HG03460 (cell line): ENCODE data around the gene CDV3.

Experiments used
- ATAC-seq: cut with Tn5 transposase; IDR thresholded peaks from one replicate; pipeline ENCODE4 v1.9.1; 2021; ENCODE audit not compliant: unreplicated experiment

CDV3 gene

DNA sequence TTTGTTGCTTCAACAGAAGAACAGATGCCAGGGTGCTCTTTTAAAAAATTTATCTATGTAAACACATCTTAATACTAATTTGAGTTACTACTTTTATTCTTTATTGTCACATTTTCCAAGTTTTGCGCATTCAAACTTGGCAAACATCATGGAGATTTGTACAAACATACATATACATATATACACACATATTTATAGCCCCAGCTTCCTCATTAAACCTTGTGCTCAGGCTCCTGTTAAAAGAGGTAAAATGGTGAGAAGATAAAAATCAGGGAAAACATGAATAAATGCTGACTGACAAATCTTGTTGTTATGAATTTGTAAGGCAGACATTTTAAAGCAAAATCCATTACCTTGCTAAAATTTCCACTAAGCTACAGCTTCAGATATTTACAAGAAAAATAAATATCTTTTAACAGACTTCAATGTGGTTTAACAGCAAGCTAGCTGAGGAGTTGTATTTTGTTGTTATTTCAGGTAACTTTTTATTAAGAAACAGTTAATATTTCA is 27.1 kb downstream of the CDV3 start:
- no peak for ATAC-seq

DNA sequence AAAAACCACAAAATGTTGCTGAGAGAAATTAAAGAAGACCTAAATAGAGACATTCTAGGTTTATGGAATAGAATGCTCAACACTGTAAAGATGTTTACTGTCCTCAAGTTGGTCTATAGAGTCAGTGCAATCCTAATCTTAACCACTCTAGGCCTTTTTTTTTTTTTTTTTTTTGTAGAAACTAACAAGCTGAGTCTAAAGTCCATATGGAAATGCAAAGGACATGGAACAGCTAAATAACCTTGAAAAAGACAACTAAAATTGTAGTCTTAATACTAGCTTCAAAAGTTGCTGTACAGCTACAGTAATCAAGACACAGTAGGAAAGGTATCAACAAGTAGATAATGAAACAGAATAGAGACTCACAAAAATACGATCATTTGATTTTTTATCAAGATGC is 32.9 kb downstream of the CDV3 start:
- no peak for ATAC-seq

DNA sequence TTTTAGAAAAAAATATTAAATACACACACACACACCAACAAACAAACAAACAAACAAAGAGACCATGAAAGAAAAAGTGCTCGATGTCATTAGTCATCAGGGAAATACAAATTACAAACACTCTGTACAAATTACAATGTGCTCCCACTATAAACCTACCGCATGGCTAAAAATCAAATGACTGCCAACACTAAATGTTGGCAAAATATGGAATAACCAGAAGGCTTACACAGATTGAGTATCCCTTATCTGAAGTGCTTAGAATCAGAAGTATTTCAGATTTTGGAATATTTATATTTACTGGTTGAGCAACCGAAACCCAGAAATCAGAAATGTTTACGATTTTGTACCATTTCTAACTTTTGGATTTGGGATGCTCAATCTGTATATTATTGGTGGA is 33.4 kb downstream of the CDV3 start:
- ATAC-seq = no peak

DNA sequence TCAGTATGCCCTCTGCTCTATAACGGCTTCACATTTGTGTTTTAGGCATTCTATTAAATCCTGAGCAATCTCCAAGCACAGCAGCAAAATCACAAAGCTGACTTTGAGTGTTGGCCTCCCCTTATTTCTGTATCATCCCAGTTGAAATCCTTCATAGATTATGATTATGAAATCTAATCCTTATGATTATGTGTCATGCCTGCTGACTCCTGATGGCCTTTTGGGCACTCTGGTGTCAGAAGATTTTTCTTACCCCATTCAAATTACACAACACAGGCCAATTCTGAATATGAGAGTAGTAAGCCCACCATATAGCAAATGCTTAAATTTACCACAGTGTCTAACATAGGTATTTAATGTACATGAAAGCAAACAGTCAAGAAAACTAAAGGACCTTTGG is 34.3 kb downstream of the CDV3 start:
- no peak for ATAC-seq

DNA sequence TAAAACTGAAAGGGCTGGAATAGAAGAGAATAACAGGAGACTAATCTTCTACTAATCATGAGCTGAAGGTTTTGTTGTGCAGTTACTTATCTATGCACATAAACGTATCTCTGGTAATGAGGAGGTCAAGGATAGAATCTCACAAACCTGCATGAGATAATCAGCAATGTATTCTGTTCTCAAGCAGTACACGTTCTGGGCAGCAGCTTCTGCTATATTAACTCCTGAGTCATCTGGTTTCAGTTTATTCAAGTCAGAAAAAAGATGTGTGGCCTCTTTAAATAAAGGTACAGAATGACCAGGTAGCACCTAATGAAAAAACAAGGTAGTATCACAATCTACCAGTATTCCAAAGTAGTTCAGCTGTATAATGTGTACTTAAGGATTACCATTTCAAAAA is 34.9 kb downstream of the CDV3 start:
- no peak for ATAC-seq

DNA sequence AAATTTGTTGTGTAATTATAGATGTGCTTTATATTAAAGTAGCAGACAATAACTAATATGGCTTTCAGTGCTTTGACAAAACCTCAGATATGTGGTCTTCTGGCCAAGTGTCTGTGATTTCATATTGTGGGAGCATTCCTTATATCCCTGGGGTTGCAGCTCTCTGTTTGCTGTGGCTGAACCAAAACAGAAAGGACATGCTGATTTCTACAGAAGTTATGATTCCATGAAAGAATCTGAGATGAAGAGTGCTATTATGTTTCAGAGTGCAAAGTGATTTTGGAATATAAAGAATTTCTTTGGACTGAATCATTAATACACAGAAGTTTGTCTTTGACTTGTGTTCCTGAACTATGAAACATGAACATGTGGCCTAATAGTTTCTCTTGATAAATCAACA is 36.5 kb downstream of the CDV3 start:
- no peak for ATAC-seq

DNA sequence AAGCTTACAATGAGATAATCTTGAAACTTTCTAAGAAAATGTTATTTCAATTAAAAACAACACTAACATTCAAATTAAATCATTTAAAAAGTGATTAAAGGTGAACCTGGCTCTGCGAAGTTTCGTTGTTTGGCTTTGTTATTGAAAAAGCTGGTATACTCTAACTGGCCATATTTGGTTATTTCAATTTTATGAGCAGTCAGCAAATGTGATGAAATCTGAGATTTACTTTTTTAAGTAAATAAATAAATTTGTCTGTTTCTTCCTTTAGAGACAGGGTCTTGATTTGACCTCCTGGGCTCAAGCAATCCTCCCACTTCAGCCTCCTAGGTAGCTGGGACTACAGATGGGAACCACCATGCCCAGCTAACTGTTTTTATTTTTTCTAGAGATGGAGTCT is 38.0 kb downstream of the CDV3 start:
- no peak for ATAC-seq

DNA sequence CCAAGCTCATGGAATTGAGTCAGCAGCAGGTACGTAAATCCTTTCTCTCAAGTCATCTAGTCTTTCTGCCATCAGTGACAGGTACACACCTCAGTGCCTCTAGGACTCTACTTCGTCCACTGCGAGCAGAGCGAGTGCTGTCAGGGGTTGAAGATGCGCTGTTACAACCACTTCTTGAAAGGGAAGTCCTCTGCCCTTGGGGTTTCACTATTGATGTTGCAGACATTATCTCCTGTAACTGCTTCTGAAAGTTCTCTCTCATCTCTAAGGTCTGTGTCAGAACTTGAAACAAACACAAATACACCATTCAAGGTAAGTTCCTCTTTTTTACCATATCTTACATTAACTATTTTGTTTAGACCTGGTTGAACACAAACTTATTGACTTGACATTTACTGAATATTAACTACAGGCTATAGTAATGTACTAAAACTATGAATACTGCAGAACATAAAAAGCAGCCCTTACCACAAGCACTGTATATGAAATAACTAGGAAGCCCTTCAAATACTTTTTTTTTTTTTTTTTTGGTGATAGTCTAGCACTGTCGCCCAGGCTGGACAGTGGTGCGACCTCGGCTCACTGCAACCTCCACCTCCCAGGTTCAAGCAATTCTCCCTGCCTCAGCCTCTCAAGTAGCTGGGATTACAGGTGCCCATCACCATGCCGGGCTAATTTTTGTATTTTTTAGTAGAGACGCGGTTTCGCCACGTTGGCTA is 46.7 kb downstream of the CDV3 start:
- ATAC-seq = peak; percentile 99

DNA sequence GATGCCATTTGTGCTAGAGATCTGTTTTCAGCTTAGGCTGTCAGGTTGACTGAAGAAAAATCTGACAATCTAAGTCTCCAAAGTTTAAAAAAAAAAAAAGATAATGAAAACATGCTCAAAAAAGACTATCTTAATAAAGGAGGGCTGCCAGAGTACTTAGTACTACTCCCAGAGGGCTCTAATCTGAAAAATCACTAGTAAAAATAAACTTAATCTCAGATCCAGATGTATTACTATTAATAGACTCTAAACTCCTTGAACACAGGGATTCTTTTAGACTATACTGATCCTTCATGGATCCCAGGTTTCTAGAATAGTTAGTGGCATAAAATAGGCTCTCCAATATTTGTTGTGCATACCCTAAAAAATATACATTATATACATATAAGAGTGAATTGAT is 54.3 kb downstream of the CDV3 start:
- no peak for ATAC-seq

DNA sequence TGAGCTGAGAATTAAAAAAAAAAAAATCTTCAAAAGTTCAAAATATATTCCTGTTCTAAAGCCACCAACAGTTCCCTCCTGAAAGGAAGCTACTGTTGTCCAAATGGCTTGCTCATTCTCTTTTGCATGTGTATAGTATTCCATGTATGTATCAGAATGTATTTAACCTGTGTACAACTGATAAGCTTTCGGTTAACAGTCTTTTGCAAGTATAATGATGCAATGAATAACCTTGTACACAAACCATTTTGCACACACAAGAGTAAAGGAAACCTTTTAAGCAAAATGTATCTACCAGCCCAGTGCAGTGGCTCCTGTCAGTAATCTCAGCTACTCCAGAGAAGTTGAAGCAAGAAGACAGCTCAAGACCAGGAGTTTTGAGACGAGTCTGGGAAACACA is 55.7 kb downstream of the CDV3 start:
- ATAC-seq = no peak

DNA sequence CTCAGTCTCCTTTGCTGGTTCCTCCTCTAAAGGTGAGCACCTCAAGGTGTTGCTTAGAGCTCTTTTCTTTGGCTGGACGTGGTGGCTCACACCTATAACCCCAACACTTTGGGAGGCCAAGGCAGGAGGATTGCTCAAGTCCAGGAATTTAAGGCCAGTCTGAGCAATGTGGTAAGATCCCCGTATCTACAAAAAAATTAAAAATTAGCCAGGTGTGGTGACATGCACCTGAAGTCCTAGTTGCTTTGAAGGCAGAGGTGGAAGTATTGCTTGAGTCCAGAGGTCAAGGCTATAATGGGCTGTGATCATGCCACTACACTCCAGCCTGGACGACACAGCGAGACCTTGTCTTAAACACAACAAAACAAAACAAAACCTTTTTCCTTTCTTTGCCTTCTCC is 60.0 kb downstream of the CDV3 start:
- ATAC-seq = no peak
